Nephron progenitor cell (in vitro differentiated cells): ENCODE measurements around the gene NUDCD3.
A peak's percentile ranks its signal among the peaks of the same experiment; 100 is the strongest.

Experiments used
- DNase-seq: peaks from one replicate; pipeline ENCODE4 v3.0.0; 2021
- H3K27ac Mint-ChIP-seq: 2 replicates; pipeline ENCODE4 v1.8.0; 2021; ENCODE audit warnings: mild to moderate bottlenecking, moderate library complexity, mixed read lengths
- H3K27me3 Mint-ChIP-seq: 2 replicates; pipeline ENCODE4 v1.8.0; 2021; ENCODE audit warnings: mild to moderate bottlenecking, low read depth, mixed read lengths; ENCODE audit not compliant: poor library complexity
- H3K36me3 Mint-ChIP-seq: 2 replicates; pipeline ENCODE4 v1.8.0; 2021; ENCODE audit warnings: low read depth, mixed read lengths
- H3K4me1 Mint-ChIP-seq: 2 replicates; pipeline ENCODE4 v1.8.0; 2021; ENCODE audit warnings: mixed read lengths
- H3K4me3 Mint-ChIP-seq: 2 replicates; pipeline ENCODE4 v1.8.0; 2021; ENCODE audit warnings: mild to moderate bottlenecking, moderate library complexity, mixed read lengths
- H3K9me3 Mint-ChIP-seq: 2 replicates; pipeline ENCODE4 v1.8.0; 2021; ENCODE audit warnings: mild to moderate bottlenecking, moderate library complexity, mixed read lengths
- TF ChIP-seq, protein P1 (sequence below): fragments of 200-600 bp; sonication (generic); IDR thresholded peaks from 2 replicates; pipeline ENCODE4 v1.5.0; 2021; ENCODE audit warnings: antibody characterized with exemption

The NUDCD3 gene

DNA sequence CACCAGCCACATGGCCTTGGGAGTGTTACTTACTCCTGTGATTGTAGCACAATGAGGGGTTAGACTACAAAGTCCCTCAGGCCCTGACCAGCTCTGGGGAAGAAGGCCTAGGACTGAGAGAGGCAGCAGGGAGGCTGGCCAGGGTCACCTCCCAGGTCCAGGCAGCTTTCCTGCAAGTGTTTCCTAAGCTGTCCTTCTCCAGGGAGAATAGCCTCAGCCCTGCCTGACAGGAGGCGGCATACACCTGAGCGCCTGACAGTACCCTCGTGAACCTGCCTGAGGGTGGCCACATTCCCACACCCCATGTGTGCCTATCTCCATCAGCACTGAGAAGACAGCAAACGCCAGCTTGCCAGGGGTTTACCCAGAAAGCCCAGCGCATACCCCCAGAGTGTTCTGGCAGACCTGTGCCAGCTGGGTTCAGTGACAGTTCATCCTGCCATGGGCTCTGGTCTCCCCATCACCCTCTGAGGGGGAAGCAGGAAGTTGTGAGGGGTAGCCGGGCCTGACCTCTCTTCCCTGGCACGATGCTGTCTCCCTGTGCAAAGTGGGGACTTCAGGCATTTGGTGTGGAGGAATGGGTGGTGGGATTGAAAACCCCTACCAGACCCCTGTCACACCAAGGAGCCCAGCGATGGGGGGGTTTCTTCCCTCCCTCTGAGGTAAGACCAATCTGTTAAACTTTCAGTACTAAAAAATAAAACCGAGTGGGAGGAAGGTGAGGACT lies 108.8 kb downstream of the NUDCD3 start:
- DNase-seq: no peak
- peaks cover 5% of the 10 kb centered on the region for H3K4me1 Mint-ChIP-seq
- TF ChIP-seq, protein P1, sequence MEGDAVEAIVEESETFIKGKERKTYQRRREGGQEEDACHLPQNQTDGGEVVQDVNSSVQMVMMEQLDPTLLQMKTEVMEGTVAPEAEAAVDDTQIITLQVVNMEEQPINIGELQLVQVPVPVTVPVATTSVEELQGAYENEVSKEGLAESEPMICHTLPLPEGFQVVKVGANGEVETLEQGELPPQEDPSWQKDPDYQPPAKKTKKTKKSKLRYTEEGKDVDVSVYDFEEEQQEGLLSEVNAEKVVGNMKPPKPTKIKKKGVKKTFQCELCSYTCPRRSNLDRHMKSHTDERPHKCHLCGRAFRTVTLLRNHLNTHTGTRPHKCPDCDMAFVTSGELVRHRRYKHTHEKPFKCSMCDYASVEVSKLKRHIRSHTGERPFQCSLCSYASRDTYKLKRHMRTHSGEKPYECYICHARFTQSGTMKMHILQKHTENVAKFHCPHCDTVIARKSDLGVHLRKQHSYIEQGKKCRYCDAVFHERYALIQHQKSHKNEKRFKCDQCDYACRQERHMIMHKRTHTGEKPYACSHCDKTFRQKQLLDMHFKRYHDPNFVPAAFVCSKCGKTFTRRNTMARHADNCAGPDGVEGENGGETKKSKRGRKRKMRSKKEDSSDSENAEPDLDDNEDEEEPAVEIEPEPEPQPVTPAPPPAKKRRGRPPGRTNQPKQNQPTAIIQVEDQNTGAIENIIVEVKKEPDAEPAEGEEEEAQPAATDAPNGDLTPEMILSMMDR: no peak

DNA sequence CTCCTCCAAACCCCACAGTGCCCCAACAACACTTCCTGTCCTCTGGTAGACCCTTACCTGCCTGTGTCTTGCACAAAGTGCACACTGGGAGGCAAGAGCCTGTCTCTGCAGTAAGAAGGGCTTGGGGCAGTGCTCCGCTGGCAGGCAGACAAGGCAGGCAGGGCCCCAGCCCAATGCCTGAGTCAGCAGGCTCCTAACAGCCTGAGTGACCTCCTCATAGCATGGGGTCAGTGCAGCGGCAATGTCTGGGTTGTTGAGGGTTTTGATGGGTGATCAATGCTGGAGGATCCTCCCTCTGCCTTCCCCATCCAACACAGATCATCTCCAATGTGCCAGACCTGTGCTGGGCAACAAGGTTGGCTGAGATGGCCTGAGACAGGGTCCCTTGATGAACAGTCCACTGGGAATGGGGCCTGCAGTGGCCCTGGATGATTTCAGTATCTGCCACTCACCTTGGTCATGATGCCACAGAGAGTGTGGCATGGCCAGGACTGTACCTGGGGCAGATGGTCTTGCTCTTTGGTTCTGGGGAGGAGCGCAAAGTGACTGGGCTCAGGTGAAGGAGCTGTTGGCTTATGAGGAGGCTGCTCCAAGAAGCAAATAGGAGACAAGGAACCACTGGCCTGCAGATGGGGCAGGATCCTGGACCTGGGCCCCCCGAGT lies 109.5 kb downstream of the NUDCD3 start:
- Mint-ChIP-seq H3K36me3 (peaks cover 8% of the 10 kb centered on the region), H3K27me3 (peaks cover 4% of the 10 kb centered on the region), H3K27ac (peak overlapping the region; percentile 36), H3K9me3 (no peaks in the 10 kb centered on the region), H3K4me1 (peaks cover 5% of the 10 kb centered on the region), H3K4me3 (no peak overlapping the region)
- DNase-seq: no peak
- TF ChIP-seq, protein P1: no peak

More for the DNA sequence above, 108.8 kb downstream of the NUDCD3 start:
- Mint-ChIP-seq H3K36me3 (peaks cover 14% of the 10 kb centered on the region), H3K4me3 (no peak overlapping the region), H3K27ac (no peak overlapping the region), H3K9me3 (no peaks in the 10 kb centered on the region), H3K27me3 (no peaks in the 10 kb centered on the region)

DNA sequence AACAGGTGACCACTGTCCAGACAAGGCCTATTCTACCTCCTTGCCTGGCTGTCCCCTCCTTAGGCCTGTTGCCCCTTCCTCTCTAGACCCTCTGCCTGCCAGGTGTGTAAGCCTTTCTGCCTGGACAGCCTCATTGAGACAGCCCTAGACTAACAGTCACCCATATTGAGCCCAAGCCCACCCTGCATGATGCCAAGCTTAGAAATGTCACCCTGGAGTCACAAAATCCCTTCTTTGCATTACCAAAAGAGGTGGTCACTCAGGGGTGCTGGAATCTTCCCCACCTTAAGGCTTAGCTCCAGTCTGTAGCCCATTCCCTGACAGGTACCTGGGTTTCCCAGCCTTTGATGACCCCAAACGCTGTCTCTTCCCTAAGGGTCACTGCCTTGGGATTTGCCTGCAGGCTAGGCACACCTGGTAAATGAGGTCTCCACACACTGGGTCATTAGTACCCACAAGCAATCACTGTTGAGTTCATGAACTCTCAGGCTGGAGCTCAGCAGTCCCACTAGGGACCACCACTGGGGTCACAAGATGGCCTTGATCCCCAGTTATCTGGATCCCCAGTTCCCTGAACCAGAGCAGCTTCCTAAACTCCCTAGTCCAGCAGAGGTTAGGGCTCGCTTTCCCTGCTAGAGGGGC lies 110.1 kb downstream of the NUDCD3 start:
- Mint-ChIP-seq H3K36me3 (peaks cover 5% of the 10 kb centered on the region), H3K4me1 (peaks cover 2% of the 10 kb centered on the region), H3K27me3 (peaks cover 7% of the 10 kb centered on the region), H3K4me3 (no peak overlapping the region), H3K27ac (no peak overlapping the region), H3K9me3 (no peaks in the 10 kb centered on the region)
- no peak for DNase-seq
- TF ChIP-seq, protein P1: no peak

DNA sequence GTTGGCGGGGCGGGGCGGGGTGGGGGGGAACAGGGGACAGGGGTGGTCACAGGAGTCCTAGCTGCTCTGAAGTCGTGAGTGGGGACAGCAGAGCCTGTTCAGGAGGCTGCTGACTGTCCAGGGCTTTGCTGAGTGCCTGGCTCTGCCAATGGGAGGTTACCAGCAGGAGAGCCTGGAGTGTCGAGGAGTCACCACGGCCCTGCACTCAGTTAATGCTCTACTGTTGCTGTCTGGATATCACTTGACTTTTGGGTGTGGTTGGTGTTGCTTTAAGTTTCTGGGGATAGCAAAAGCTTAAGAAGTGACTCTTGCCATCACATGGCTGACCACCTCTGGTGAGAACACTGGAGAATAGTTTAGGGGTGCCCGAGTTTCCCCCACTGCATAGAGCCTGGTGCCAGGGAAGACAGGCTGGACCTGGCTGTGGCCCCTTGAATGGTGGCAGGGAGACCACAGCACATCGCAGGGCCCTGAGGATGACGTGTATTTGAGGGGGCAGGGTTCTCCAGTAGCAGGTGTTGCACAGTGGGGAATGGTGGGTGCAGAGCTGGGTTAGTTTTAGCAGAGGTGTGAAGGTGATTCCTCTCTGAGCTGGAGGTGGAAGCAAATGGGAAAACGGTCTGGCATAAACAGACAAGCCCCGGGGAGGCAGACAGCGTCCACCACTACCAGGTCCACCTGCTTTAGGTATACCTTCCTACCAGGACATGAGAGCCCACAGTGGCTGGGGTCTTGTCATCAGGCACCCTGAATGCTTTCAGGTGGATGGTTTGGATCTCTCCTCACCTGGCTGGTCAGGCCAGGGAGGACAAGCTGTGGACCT lies 110.9 kb downstream of the NUDCD3 start:
- no peaks in the 10 kb centered on the region for H3K9me3 Mint-ChIP-seq
- H3K27me3 Mint-ChIP-seq: peaks cover 11% of the 10 kb centered on the region
- no peak overlapping the region for H3K4me3 Mint-ChIP-seq
- no peak overlapping the region for H3K27ac Mint-ChIP-seq
- no peaks in the 10 kb centered on the region for H3K36me3 Mint-ChIP-seq
- H3K4me1 Mint-ChIP-seq: no peaks in the 10 kb centered on the region
- TF ChIP-seq, protein P1: no peak
- DNase-seq: no peak

DNA sequence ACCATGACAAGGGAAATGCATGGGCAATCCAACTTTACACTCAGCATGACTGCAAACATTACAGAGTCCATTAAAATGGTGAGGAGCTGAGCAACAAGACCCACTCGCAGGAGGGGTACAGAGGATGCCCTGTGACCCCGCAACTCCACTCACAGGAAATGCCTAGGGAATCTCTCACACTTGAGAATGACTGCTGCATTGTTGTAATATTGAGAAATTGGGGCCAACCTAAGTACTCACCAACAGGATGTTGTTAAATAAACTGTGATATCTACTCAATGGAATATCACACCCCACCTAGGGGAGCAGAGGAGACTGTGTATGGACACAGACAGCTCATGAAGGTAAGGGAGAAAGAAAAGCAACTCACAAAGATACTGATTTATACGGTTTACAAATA lies 111.7 kb downstream of the NUDCD3 start:
- Mint-ChIP-seq H3K4me3 (no peak overlapping the region), H3K27ac (no peak overlapping the region), H3K27me3 (peaks cover 11% of the 10 kb centered on the region), H3K9me3 (no peaks in the 10 kb centered on the region), H3K4me1 (no peaks in the 10 kb centered on the region), H3K36me3 (no peaks in the 10 kb centered on the region)
- DNase-seq: no peak
- TF ChIP-seq, protein P1: no peak
